Gastroesophageal sphincter (tissue), 3 donors: Measurements from ENCODE around the gene ITGB1BP1.

ENCODE experiments used
- POLR2A ChIP-seq, 2 donors: fragments of 450-650 bp; IDR thresholded peaks; one replicate each; pipeline ENCODE4 v1.6.1; 2017; ENCODE audit warnings: antibody characterized with exemption in 2 of 2, mild to moderate bottlenecking in 2 of 2, moderate library complexity in 1 of 2
- TF ChIP-seq, protein P1 (sequence below), 4 experiments: fragments of 200-600 bp in 2 of 4; fragments of 450-650 bp in 2 of 4; sonication (generic) in 1 of 4; IDR thresholded peaks; one replicate each; pipeline ENCODE4 v1.5.1; 2017 to 2019; ENCODE audit warnings: antibody characterized with exemption in 4 of 4, mild to moderate bottlenecking in 2 of 4, moderate library complexity in 2 of 4

DNA sequence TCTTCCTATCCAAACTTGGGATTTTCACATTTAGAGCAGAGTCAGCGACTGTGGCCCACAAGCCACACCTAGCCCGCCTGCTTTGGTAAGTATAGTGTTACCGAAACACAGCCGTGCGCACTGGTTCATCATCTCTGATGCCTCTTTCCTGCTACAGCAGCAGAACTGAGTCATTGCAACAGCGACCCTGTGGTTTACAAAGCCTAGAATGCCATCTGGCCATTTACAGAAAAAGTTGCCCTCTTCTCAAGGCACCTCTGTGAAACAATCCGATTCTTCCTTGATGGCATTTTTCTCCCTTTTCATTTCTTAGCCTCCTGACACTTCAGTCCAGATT, 40.3 kb upstream of the ITGB1BP1 start:
- TF ChIP-seq, protein P1, sequence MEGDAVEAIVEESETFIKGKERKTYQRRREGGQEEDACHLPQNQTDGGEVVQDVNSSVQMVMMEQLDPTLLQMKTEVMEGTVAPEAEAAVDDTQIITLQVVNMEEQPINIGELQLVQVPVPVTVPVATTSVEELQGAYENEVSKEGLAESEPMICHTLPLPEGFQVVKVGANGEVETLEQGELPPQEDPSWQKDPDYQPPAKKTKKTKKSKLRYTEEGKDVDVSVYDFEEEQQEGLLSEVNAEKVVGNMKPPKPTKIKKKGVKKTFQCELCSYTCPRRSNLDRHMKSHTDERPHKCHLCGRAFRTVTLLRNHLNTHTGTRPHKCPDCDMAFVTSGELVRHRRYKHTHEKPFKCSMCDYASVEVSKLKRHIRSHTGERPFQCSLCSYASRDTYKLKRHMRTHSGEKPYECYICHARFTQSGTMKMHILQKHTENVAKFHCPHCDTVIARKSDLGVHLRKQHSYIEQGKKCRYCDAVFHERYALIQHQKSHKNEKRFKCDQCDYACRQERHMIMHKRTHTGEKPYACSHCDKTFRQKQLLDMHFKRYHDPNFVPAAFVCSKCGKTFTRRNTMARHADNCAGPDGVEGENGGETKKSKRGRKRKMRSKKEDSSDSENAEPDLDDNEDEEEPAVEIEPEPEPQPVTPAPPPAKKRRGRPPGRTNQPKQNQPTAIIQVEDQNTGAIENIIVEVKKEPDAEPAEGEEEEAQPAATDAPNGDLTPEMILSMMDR (IDR thresholded peaks at IDR 0.05): no peak
- TF ChIP-seq POLR2A (IDR thresholded peaks at IDR 0.05): no peak
